ENCODE data around the gene GALC. TPM values are rescaled to one million over a fixed set of nuclear protein-coding genes. Genes with fewer than 3 reads are reported as not detected.

Gene GALC
- total RNA-seq, 1 experiment from 2014 or later, result 8.7 TPM

DNA sequence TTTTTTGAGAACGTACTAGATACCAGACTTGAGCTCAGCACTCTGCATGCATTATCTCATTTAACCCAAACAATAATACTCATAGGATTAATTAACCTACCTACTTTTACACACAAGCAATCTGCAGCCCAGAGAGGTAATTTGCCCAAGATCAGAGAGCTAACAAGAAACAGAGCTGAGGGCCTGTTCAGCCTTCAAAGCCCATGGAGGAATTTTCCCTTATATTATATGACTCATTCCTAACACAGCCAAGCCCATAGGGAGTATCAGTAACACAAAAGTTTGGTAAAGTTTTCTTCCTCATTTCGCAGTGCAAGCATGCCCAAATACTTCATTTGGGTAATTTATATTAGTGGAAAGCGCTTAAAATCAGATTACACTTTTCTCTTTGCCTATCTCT, 94.7 kb downstream of the GALC start:
- Histone ChIP-seq H3K4me3 (ENCODE audit: insufficient read depth, low read depth, low read length) (no peak overlapping the region), H3K36me3 (replicated peaks; ENCODE audit: control insufficient read depth, insufficient read depth, low read length) (no peaks in the 10 kb centered on the region), H3K27me3 (ENCODE audit: control insufficient read depth, insufficient read depth, low read length) (no peaks in the 10 kb centered on the region; the same call in 1 of the 2 replicates)
- DNase-seq, result no peak

DNA sequence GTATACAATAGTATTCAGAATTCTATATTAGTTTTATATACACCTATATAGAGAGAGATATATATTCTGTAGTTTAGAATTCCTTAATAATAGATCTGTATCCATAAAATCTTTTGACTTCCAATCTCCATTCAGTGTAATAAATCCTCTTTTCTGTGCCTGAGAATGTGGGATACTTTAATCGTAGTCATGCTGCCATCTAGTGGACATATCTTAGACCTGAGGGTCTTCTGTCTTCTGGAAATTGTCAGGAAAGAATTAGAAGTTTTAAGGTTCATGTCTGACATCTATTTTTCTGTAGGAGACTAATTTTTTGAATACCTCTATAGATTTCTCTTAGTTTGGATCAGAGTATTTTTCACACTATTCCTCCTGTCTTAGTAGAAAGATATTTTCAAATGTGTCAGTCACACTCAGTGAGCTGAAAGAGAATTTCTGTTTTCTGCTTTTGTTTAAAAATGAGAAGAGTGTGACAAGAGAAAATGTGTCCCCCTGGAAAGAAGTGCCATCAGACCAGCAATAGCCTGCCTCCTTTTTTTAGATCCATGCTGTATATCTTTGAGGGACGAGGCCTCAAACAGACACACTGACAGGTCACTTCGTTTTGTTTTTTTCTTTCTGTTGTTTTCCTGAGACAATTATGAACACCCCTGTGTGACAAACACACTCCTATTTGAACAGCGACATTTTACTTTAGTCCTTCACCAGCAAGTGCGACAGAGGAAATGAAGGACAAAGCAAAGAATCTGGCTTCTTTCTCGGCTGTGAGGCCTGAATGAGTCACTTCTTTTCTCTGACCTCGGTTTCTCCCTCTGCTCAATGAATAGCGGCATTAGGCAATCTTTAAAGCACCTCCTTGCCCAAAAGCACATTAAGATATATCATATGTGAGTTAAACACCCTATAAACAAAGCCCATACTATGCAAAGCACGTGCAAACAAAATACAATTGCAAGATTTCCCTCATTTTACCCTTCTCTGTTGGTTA, 96.3 kb downstream of the GALC start:
- Histone ChIP-seq H3K4me3 (ENCODE audit: insufficient read depth, low read depth, low read length) (no peak overlapping the region), H3K36me3 (replicated peaks; ENCODE audit: control insufficient read depth, insufficient read depth, low read length) (no peaks in the 10 kb centered on the region), H3K27me3 (ENCODE audit: control insufficient read depth, insufficient read depth, low read length) (no peaks in the 10 kb centered on the region; the same call in 1 of the 2 replicates)
- peak; percentile 33 for DNase-seq

DNA sequence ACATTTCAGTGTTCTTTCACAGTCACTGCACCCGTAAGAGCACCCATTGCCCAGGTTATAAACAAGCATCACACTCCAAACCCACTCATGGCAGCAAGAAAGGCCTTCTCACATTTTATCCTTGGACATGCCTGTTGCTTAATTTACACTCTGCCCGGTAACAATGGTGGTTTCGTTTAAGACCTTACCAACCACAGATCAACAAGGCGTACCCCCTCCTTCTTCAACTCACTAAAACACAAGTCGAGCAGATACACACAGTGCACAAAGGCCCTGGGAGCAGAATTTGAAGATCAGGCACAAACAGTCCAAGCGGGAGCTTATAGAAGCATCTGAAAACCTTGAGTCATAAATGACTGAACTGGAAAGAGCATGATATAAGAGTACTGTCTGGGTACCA, 98.1 kb downstream of the GALC start:
- H3K36me3 ChIP-seq (replicated peaks; ENCODE audit: control insufficient read depth, insufficient read depth, low read length), result no peaks in the 10 kb centered on the region
- H3K27me3 ChIP-seq (ENCODE audit: control insufficient read depth, insufficient read depth, low read length), result no peaks in the 10 kb centered on the region; the same call in 1 of the 2 replicates
- no peak overlapping the region for H3K4me3 ChIP-seq (ENCODE audit: insufficient read depth, low read depth, low read length)
- no peak for DNase-seq

DNA sequence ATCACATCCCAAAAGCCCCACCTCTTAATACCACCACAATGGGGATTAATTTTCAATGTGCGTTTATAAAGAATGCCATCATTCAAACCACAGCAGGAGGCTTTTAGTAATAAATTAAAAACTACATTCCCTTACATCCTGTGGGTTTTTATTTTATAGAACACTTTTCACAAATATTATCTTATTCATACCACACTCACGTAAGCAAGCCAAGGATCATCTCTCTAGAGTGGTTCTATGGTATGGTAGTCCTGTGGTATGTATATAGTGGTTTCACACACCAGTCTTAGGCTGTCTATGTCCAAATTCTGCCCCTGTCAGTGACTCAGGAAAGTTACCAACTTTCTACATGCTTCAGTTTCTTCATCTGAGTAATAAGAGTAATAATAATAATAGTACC, 100.2 kb downstream of the GALC start:
- Histone ChIP-seq H3K27me3 (ENCODE audit: control insufficient read depth, insufficient read depth, low read length) (no peaks in the 10 kb centered on the region; the same call in 1 of the 2 replicates), H3K36me3 (replicated peaks; ENCODE audit: control insufficient read depth, insufficient read depth, low read length) (no peaks in the 10 kb centered on the region), H3K4me3 (ENCODE audit: insufficient read depth, low read depth, low read length) (no peak overlapping the region)
- DNase-seq, result no peak

DNA sequence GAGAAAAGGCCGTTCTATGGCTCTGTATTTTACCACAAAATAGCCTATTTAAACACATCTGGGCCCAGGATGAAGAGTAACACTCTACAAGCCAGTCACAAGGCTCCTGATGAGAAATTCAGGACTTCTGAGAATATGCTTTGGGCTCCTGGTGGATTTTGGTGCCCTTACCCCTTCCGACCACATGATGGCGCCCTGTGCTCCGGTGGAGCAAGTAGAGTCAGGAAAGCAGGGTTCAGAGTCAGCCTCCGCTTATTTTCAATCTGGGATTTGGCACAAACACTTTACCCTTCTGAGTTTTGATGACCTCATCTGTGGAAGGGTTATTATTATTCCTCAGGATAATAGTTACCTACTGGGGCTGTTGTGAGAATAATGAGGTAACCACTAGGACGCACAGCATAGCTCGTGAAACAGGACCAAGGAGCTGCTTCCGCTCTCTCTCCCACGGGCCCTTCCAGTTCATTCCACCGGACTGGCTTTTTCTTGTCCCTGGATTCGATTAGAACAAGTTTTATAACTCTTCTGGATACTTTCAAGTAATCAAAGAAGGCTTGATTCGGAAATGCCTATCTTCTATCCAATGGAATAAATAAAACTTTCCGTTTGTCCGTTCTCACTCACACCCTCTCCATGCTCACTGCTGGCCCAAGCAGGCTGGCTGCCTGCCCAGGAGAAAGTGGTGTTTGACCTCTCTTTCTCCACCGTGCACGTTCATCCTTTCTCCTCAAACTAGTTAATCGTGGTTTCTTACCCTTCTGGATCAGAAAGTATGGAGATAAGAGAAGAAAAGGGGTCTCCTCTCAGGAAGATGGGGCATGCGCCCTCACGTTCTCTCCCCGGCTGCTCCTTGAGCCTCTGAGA, 104.6 kb downstream of the GALC start:
- no peaks in the 10 kb centered on the region for H3K36me3 ChIP-seq (replicated peaks; ENCODE audit: control insufficient read depth, insufficient read depth, low read length)
- DNase-seq, result peak; percentile 38

DNA sequence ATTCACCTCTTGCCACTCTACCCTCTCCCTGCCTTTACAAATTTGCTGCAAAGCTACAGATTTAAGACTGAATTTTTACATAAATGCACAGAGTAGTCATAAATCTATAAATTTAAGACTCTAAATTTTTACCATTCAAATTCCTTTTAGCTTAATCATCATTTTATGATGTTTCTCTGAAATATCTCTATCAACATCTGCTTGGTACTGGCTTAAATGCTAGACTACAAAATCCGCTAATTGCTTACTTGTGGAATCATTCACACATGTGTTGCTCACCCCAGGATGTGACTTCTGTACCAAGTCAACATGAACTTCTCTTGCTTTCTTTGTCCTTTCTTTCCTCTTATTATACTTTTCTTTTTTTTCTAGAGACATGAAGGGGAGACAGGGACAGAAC, 109.2 kb downstream of the GALC start:
- Histone ChIP-seq H3K36me3 (replicated peaks; ENCODE audit: control insufficient read depth, insufficient read depth, low read length) (no peaks in the 10 kb centered on the region), H3K27me3 (ENCODE audit: control insufficient read depth, insufficient read depth, low read length) (no peaks in the 10 kb centered on the region), H3K4me3 (ENCODE audit: insufficient read depth, low read depth, low read length) (no peak overlapping the region)
- DNase-seq, result no peak

More for the DNA sequence above, 104.6 kb downstream of the GALC start:
- Histone ChIP-seq H3K27me3 (ENCODE audit: control insufficient read depth, insufficient read depth, low read length) (no peaks in the 10 kb centered on the region), H3K4me3 (ENCODE audit: insufficient read depth, low read depth, low read length) (no peak overlapping the region)

Other genes with a start within 250 kb of the GALC start
- not detected in 2 replicates for gene GPR65, start 12.0 kb upstream of the GALC start, total RNA-seq (2014; rRNA removed; shearing (Covaris generic))

All from H7 (cell line).